Astrocyte (in vitro differentiated cells and primary cell): Measurements from ENCODE around the gene PIP4K2A. TPM values are rescaled to one million over a fixed set of nuclear protein-coding genes. Genes with fewer than 3 reads are reported as not detected.

Experiments
- DNase-seq: peaks from one replicate; pipeline ENCODE4 v3.0.0-alpha.2; 2010; ENCODE audit warnings: low read depth
- FAIRE-seq: peaks from 2 replicates; lab custom pipeline; 2011; peaks lifted over from hg19 to GRCh38; lab: Jason Lieb, UNC
- H2AFZ ChIP-seq: 2 replicates; pipeline ENCODE4 v1.6.0; 2012; ENCODE audit warnings: low read depth, low read length, inconsistent platforms
- H3K27ac ChIP-seq: 2 replicates; pipeline ENCODE4 v1.5.1; 2011; ENCODE audit warnings: low read depth, low read length, inconsistent platforms
- H3K27me3 ChIP-seq: 2 replicates; pipeline ENCODE4 v1.6.0; 2011; ENCODE audit warnings: low read length, inconsistent platforms; ENCODE audit not compliant: insufficient read depth
- H3K36me3 ChIP-seq: 2 replicates; pipeline ENCODE4 v1.5.1; 2011; ENCODE audit warnings: low read length, inconsistent platforms; ENCODE audit not compliant: insufficient read depth
- H3K4me1 ChIP-seq: 2 replicates; pipeline ENCODE4 v1.5.1; 2011; ENCODE audit warnings: low read length, inconsistent platforms; ENCODE audit not compliant: insufficient read depth
- H3K4me2 ChIP-seq: 2 replicates; pipeline ENCODE4 v1.6.0; 2012; ENCODE audit warnings: low read length, inconsistent platforms
- H3K4me3 ChIP-seq: 2 replicates; pipeline ENCODE4 v1.5.1; 2011; ENCODE audit warnings: low read depth, mild to moderate bottlenecking, low read length, inconsistent platforms; ENCODE audit not compliant: insufficient read depth
- H3K79me2 ChIP-seq: 2 replicates; pipeline ENCODE4 v1.6.0; 2012; ENCODE audit warnings: mild to moderate bottlenecking, low read length, inconsistent platforms; ENCODE audit not compliant: insufficient read depth
- H3K9ac ChIP-seq: 2 replicates; pipeline ENCODE4 v1.6.0; 2012; ENCODE audit warnings: mild to moderate bottlenecking, low read length, inconsistent platforms
- H3K9me3 ChIP-seq: 2 replicates; pipeline ENCODE4 v1.5.1; 2012; ENCODE audit warnings: low read depth, mild to moderate bottlenecking, low read length, inconsistent platforms; ENCODE audit not compliant: insufficient read depth
- H4K20me1 ChIP-seq: 2 replicates; pipeline ENCODE4 v1.6.0; 2012; ENCODE audit warnings: low read length, inconsistent platforms; ENCODE audit not compliant: insufficient read depth
- H3K27ac Mint-ChIP-seq: one replicate; pipeline ENCODE4 v1.8.0; 2021; ENCODE audit warnings: mild to moderate bottlenecking, mixed read lengths; ENCODE audit not compliant: unreplicated experiment
- H3K27me3 Mint-ChIP-seq: one replicate; pipeline ENCODE4 v1.8.0; 2021; ENCODE audit warnings: low read depth, mixed read lengths; ENCODE audit not compliant: unreplicated experiment
- H3K36me3 Mint-ChIP-seq: one replicate; pipeline ENCODE4 v1.8.0; 2021; ENCODE audit warnings: low read depth, mixed read lengths; ENCODE audit not compliant: unreplicated experiment
- H3K4me1 Mint-ChIP-seq: one replicate; pipeline ENCODE4 v1.8.0; 2021; ENCODE audit warnings: low read depth, mixed read lengths; ENCODE audit not compliant: unreplicated experiment
- H3K4me3 Mint-ChIP-seq: one replicate; pipeline ENCODE4 v1.8.0; 2021; ENCODE audit warnings: mild to moderate bottlenecking, moderate library complexity, mixed read lengths; ENCODE audit not compliant: unreplicated experiment
- H3K9me3 Mint-ChIP-seq: one replicate; pipeline ENCODE4 v1.8.0; 2021; ENCODE audit warnings: mild to moderate bottlenecking, mixed read lengths; ENCODE audit not compliant: unreplicated experiment
- CTCF ChIP-seq: IDR thresholded peaks from 2 replicates; pipeline ENCODE4 v1.5.1; 2011; ENCODE audit warnings: low read depth, mild to moderate bottlenecking, inconsistent platforms, low read length, moderate library complexity; ENCODE audit not compliant: insufficient read depth
- EZH2 ChIP-seq: IDR thresholded peaks from 2 replicates; pipeline ENCODE4 v1.6.1; 2012; ENCODE audit warnings: mild to moderate bottlenecking, low read length, inconsistent platforms; ENCODE audit not compliant: insufficient read depth
- total RNA-seq: library from RNA; stranded (reverse); gene quantifications from 2 replicates; pipeline ENCODE4 v1.2.1, GENCODE V29; 2021

PIP4K2A gene
- total RNA-seq, 1 donor from 2014 or later: 36.8 TPM

- no peak overlapping the region for H3K27ac Mint-ChIP-seq
- peaks cover 6% of the 10 kb centered on the region for H3K36me3 ChIP-seq
- TF ChIP-seq EZH2: no peak
- no peak for TF ChIP-seq CTCF
- H3K79me2 ChIP-seq: no peaks in the 10 kb centered on the region
- H3K27me3 Mint-ChIP-seq: no peaks in the 10 kb centered on the region
- H3K36me3 Mint-ChIP-seq: peaks cover 28% of the 10 kb centered on the region
- H3K9me3 Mint-ChIP-seq: no peaks in the 10 kb centered on the region
- H3K27ac ChIP-seq: no peak overlapping the region
- H3K9ac ChIP-seq: no peak overlapping the region
- no peak overlapping the region for H2AFZ ChIP-seq
- H3K27me3 ChIP-seq: no peaks in the 10 kb centered on the region
- H3K4me1 ChIP-seq: no peaks in the 10 kb centered on the region
- no peak for FAIRE-seq
- no peak overlapping the region for H3K4me3 Mint-ChIP-seq
- no peak overlapping the region for H3K4me2 ChIP-seq
- DNase-seq: no peak
- no peaks in the 10 kb centered on the region for H4K20me1 ChIP-seq
- no peaks in the 10 kb centered on the region for H3K4me1 Mint-ChIP-seq
- no peaks in the 10 kb centered on the region for H3K9me3 ChIP-seq
- no peak overlapping the region for H3K4me3 ChIP-seq
Observed at GRCh38 chr10:22570733-22571430, 143.5 kb downstream of the PIP4K2A start.

GRCh38 chr10:22570234-22570633 is 144.1 kb downstream of the PIP4K2A start:
- peaks cover 6% of the 10 kb centered on the region for H3K36me3 ChIP-seq
- TF ChIP-seq EZH2: no peak
- no peak for TF ChIP-seq CTCF
- H3K27me3 ChIP-seq: no peaks in the 10 kb centered on the region
- H3K36me3 Mint-ChIP-seq: peaks cover 28% of the 10 kb centered on the region
- H3K79me2 ChIP-seq: no peaks in the 10 kb centered on the region
- no peaks in the 10 kb centered on the region for H3K27me3 Mint-ChIP-seq
- H2AFZ ChIP-seq: no peak overlapping the region
- no peaks in the 10 kb centered on the region for H4K20me1 ChIP-seq
- FAIRE-seq (no peak), DNase-seq (no peak)
- no peak overlapping the region for H3K4me3 ChIP-seq
- H3K9me3 Mint-ChIP-seq: no peaks in the 10 kb centered on the region
- no peaks in the 10 kb centered on the region for H3K4me1 ChIP-seq
- H3K27ac Mint-ChIP-seq: no peak overlapping the region
- no peaks in the 10 kb centered on the region for H3K9me3 ChIP-seq
- H3K9ac ChIP-seq: no peak overlapping the region
- H3K4me3 Mint-ChIP-seq: no peak overlapping the region
- H3K4me1 Mint-ChIP-seq: no peaks in the 10 kb centered on the region
- H3K27ac ChIP-seq: no peak overlapping the region
- no peak overlapping the region for H3K4me2 ChIP-seq

- Histone ChIP-seq H2AFZ (no peak overlapping the region), H4K20me1 (no peaks in the 10 kb centered on the region), H3K27ac (no peak overlapping the region), H3K27me3 (no peaks in the 10 kb centered on the region), H3K9me3 (no peaks in the 10 kb centered on the region), H3K79me2 (no peaks in the 10 kb centered on the region), H3K4me3 (no peak overlapping the region), H3K4me2 (no peak overlapping the region), H3K4me1 (no peaks in the 10 kb centered on the region), H3K9ac (no peak overlapping the region), H3K36me3 (peaks cover 6% of the 10 kb centered on the region)
- no peak for DNase-seq
- Mint-ChIP-seq H3K27me3 (no peaks in the 10 kb centered on the region), H3K36me3 (peaks cover 32% of the 10 kb centered on the region), H3K4me1 (no peaks in the 10 kb centered on the region), H3K27ac (no peak overlapping the region), H3K4me3 (no peak overlapping the region), H3K9me3 (no peaks in the 10 kb centered on the region)
- FAIRE-seq: no peak
- TF ChIP-seq CTCF: no peak
- TF ChIP-seq EZH2: no peak
Observed at GRCh38 chr10:22568928-22569327, 145.4 kb downstream of the PIP4K2A start.
